NCI-H510A treated with DMSO at 0.1 percent for 48 hours (cell line): ENCODE data around the gene PLCXD1.
"Not testable (repeated sequence)": the region's sequence is repeated elsewhere in the genome, so short reads cannot be mapped to it uniquely, and the experiment has no call there.

Experiments
- DNase-seq: peaks from one replicate; lab custom pipeline; 2025; lab: John Stamatoyannopoulos, UW

Gene PLCXD1

GRCh38 chrX:351324-351641 lies 70.1 kb downstream of the PLCXD1 start:
- not testable (repeated sequence) for DNase-seq

GRCh38 chrX:351736-352135 lies 70.6 kb downstream of the PLCXD1 start:
- DNase-seq = no peak

GRCh38 chrX:352181-352580 lies 71.0 kb downstream of the PLCXD1 start:
- no peak for DNase-seq

GRCh38 chrX:352582-353314 lies 71.6 kb downstream of the PLCXD1 start:
- no peak for DNase-seq
